A549 (cell line): ENCODE results near the gene DGKD. TPM values are rescaled to one million over a fixed set of nuclear protein-coding genes. Genes with fewer than 3 reads are reported as not detected.

ENCODE experiments used
- ATAC-seq, 2 experiments: fragments of 200-7000 bp in 1 of 2; fragments of >200 bp in 1 of 2; cut with Nextera tagmentation in 1 of 2; cut with Tn5 transposase in 1 of 2; 3 replicates each; pipeline versions ENCODE4 v1.8.0 to v1.9.1; 2018 to 2020; ENCODE audit warnings: mild to moderate bottlenecking in 1 of 2, moderate library complexity in 1 of 2
- CTCF ChIA-PET: fragments of 300-600 bp; sonication (Branson Sonifier 250); formaldehyde crosslinking; extraction: SDS; loops from one replicate; lab custom pipeline; 2021; ENCODE audit warnings: antibody characterized with exemption, inconsistent platforms; lab: Yijun Ruan, JAX
- POLR2A ChIA-PET: fragments of 350-600 bp; formaldehyde crosslinking; extraction: SDS; loops from one replicate; lab custom pipeline; 2021; ENCODE audit warnings: antibody characterized with exemption, inconsistent platforms; lab: Yijun Ruan, JAX
- DNase-seq, 2 experiments: peaks; one replicate each; pipeline versions ENCODE4 v3.0.0 to v3.0.0-alpha.2; 2011 to 2016; ENCODE audit warnings: low read depth in 1 of 2, low spot score in 1 of 2
- FAIRE-seq: peaks from 2 replicates; lab custom pipeline; 2011; peaks lifted over from hg19 to GRCh38; lab: Jason Lieb, UNC
- H3K27ac ChIP-seq, 2 experiments: fragments of >200 bp; sonication (Bioruptor Twin); formaldehyde crosslinking; 3 replicates each; pipeline ENCODE4 v1.5.1; 2016 to 2017
- H3K4me1 ChIP-seq: fragments of >200 bp; sonication (Bioruptor Twin); formaldehyde crosslinking; 3 replicates; pipeline ENCODE4 v1.6.1; 2016
- H3K4me2 ChIP-seq: fragments of >200 bp; sonication (Bioruptor Twin); formaldehyde crosslinking; 3 replicates; pipeline ENCODE4 v1.6.1; 2016
- H3K4me3 ChIP-seq: fragments of >200 bp; sonication (Bioruptor Twin); formaldehyde crosslinking; 3 replicates; pipeline ENCODE4 v1.5.1; 2016
- H3K9me3 ChIP-seq: fragments of >200 bp; sonication (Bioruptor Twin); formaldehyde crosslinking; 3 replicates; pipeline ENCODE4 v1.6.1; 2016
- CBX8 ChIP-seq: fragments of 200-600 bp; sonication (generic); IDR thresholded peaks from 2 replicates; pipeline ENCODE4 v1.6.1; 2016
- CHD2 ChIP-seq: fragments of 150-350 bp; IDR thresholded peaks from 2 replicates; pipeline ENCODE4 v1.6.1; 2014; ENCODE audit warnings: low read length; ENCODE audit not compliant: partially characterized antibody
- CHD4 ChIP-seq: fragments of 200-600 bp; sonication (generic); IDR thresholded peaks from 2 replicates; pipeline ENCODE4 v1.6.1; 2016; ENCODE audit warnings: antibody characterized with exemption, mild to moderate bottlenecking, borderline replicate concordance
- FOSB ChIP-seq: fragments of 250-450 bp; sonication (Bioruptor Pico); IDR thresholded peaks from 2 replicates; pipeline ENCODE4 v1.5.0; 2020; ENCODE audit warnings: mild to moderate bottlenecking, moderate library complexity
- HDAC2 ChIP-seq: fragments of 200-600 bp; sonication (generic); IDR thresholded peaks from 2 replicates; pipeline ENCODE4 v1.6.1; 2016
- HEYL ChIP-seq: fragments of 250-450 bp; sonication (Bioruptor Pico); IDR thresholded peaks from 2 replicates; pipeline ENCODE4 v1.8.0; 2021; ENCODE audit warnings: mild to moderate bottlenecking, moderate library complexity
- HOXA7 ChIP-seq: fragments of 250-450 bp; sonication (Bioruptor Pico); IDR thresholded peaks from 2 replicates; pipeline ENCODE4 v1.5.0; 2020; ENCODE audit warnings: mild to moderate bottlenecking, moderate library complexity
- HOXB5 ChIP-seq: fragments of 250-450 bp; sonication (Bioruptor Pico); IDR thresholded peaks from 2 replicates; pipeline ENCODE4 v1.5.0; 2020; ENCODE audit warnings: mild to moderate bottlenecking, moderate library complexity
- JUNB ChIP-seq: fragments of >200 bp; sonication (Bioruptor Twin); formaldehyde crosslinking; IDR thresholded peaks from 2 replicates; pipeline ENCODE4 v1.6.1; 2016
- KDM5A ChIP-seq: fragments of 200-600 bp; sonication (generic); IDR thresholded peaks from 2 replicates; pipeline ENCODE4 v1.6.1; 2016; ENCODE audit warnings: antibody characterized with exemption, mild to moderate bottlenecking
- MAFK ChIP-seq: fragments of 450-650 bp; IDR thresholded peaks from 2 replicates; pipeline ENCODE4 v1.6.1; 2014; ENCODE audit not compliant: partially characterized antibody
- MYC ChIP-seq: IDR thresholded peaks from 2 replicates; pipeline ENCODE4 v1.6.1; 2012; ENCODE audit warnings: mild to moderate bottlenecking, inconsistent platforms, low read length, improper control_type of control experiment, borderline replicate concordance
- POLR2AphosphoS2 ChIP-seq: conservative IDR thresholded peaks from 2 replicates; pipeline ENCODE4 v1.6.1; 2012; ENCODE audit warnings: low read length, improper control_type of control experiment, inconsistent platforms
- RNF2 ChIP-seq: fragments of 200-600 bp; sonication (generic); IDR thresholded peaks from 2 replicates; pipeline ENCODE4 v1.6.1; 2016; ENCODE audit warnings: low read depth, mild to moderate bottlenecking, antibody characterized with exemption, moderate library complexity, borderline replicate concordance
- TP53 ChIP-seq: fragments of 250-450 bp; sonication (Bioruptor Pico); IDR thresholded peaks from 2 replicates; pipeline ENCODE4 v1.5.0; 2021; ENCODE audit warnings: mild to moderate bottlenecking, moderate library complexity
- ZSCAN20 ChIP-seq: fragments of 250-450 bp; sonication (Bioruptor Pico); IDR thresholded peaks from 2 replicates; pipeline ENCODE4 v1.8.0; 2022; ENCODE audit warnings: mild to moderate bottlenecking, moderate library complexity
- WGBS: methylation state at CpG from one replicate; pipeline ENCODE4 v1.1.6; 2017; ENCODE audit errors: missing lambda C conversion rate; 5-methylcytosine and 5-hydroxymethylcytosine counted together
- polyA plus RNA-seq, 4 experiments: library from polyadenylated mRNA; depleted of rRNA in 3 of 4; stranded (reverse); fragments of >200 nt; fragmentation: RNase III in 1 of 4; extraction: RNeasy Plus Mini Kit Qiagen cat#74134 plus additional on column Dnase treatment in 1 of 4; gene quantifications; 2 replicates in 3 of 4; 3 replicates in 1 of 4; pipeline ENCODE4 v1.2.3, GENCODE V29; 2011 to 2017
- TF ChIP-seq, protein P1 (sequence below): fragments of >200 bp; sonication (Bioruptor Twin); formaldehyde crosslinking; IDR thresholded peaks from 2 replicates; pipeline ENCODE4 v1.6.1; 2016
- TF ChIP-seq, protein P2 (sequence below): fragments of 150-350 bp; IDR thresholded peaks from 2 replicates; pipeline ENCODE4 v1.6.1; 2014; ENCODE audit warnings: low read depth, mild to moderate bottlenecking, low read length
- TF ChIP-seq, protein P3 (sequence below): fragments of 450-650 bp; IDR thresholded peaks from 2 replicates; pipeline ENCODE4 v1.6.1; 2014; ENCODE audit warnings: antibody characterized with exemption
- TF ChIP-seq, protein P4 (sequence below): IDR thresholded peaks from 2 replicates; pipeline ENCODE4 v1.6.1; 2012; ENCODE audit warnings: low read depth, borderline replicate concordance
- TF ChIP-seq, protein P5 (sequence below): IDR thresholded peaks from 2 replicates; pipeline ENCODE4 v1.6.1; 2012
- TF ChIP-seq, protein P6 (sequence below): IDR thresholded peaks from 2 replicates; pipeline ENCODE4 v1.6.1; 2012

DGKD gene
- polyA plus RNA-seq, 2 of the 4 experiments (the other 2 are of a cell fraction), result 68.8 to 99.6 TPM

DNA sequence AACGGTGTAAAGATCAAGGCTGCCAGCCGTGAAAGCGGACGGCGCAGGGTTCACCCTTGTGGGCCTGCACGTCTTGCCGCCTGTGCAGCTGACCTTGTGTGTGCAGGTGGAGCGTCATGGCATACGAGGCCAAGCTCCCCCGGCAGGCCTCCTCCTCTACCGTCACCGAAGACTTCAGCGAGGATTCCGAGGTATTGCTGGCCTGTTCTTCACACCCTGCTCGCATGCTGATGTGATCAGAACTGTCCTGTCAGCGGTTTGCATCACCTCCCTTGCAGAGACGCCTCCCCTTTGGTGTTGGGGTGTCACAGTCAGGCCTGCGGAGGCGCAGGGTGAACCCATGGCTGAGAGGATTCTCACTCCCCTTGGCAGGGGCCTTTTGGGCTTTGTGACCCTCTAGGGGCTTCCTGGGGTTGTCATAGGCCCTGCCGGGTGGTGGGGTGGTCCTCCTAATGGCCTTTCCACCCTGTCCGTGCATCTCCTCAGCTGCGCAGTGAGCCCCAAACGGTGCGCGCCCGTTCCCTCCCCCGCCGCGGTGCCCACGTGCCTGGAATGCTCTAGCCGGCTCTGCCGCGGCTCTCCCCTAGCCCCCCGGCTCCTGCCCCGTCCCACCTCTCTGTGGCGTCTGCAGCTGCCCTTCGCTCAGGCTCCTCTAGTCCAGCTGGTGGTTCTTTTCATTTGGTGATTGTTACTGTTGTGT lies 92.5 kb downstream of the DGKD start:
- FAIRE-seq (no peak), DNase-seq (no peak), ATAC-seq (no peak)
- peak overlapping the region; percentile 93 to 94 for H3K27ac ChIP-seq
- TF ChIP-seq POLR2AphosphoS2 (0 out of 2 replicates have a peak, but pooled peaks have one; percentile 13), MAFK (peak; percentile 91)
- TF ChIP-seq, protein P1, sequence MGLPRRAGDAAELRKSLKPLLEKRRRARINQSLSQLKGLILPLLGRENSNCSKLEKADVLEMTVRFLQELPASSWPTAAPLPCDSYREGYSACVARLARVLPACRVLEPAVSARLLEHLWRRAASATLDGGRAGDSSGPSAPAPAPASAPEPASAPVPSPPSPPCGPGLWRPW, result no peak
- peaks cover 74% of the 10 kb centered on the region for H3K4me1 ChIP-seq
- no peak overlapping the region for H3K4me2 ChIP-seq
- POLR2A ChIA-PET, result interaction anchor here (0.7 kb wide), 1 partner anchor 33 kb away, joined by 3 read pairs; no protein-coding TSS in a partner anchor
- H3K9me3 ChIP-seq, result no peaks in the 10 kb centered on the region
- WGBS, result 96% methylated on average over 33 of the region's 37 CpGs
- no peak overlapping the region for H3K4me3 ChIP-seq
- CTCF ChIA-PET, result interaction anchor here (1.0 to 20.8 kb wide), 6 partner anchors 9 to 386 kb away, joined by 3 to 356 read pairs (median 5); no protein-coding TSS in a partner anchor

DNA sequence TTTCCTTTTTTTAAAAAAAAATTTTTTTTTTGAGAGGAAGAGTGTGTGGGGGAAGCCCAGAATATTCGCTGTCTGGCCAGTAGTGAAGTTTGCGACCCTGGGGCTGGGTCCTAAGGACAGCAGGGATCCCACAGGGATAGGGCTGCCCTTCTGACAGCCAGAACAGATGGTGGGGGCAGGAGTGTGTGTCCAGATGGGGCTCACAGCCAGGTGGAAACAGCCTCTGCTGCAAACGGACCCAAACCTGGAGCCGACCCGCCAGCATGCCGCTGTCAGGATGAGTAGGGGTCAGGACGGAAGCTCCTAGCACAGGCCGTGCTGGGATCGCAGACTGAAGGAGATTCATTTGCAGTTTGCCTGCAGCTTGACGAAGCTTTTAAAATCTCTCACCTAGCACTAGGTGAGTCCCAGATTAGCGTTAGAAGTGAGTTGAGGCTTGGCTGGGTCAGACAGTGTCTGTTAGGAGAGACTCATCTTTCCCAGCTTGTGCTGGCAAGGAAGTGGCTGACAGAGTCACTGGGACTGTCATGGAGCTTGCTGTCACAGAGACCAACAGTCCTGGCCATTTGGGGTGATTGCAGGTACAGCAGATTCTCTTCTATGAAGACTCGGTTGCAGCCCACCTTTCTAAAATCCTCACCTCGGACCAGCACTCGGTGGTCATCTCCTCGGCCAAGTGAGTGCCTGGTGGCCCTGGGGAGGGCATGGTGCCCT lies 93.4 kb downstream of the DGKD start:
- peak overlapping the region; percentile 93 to 94 for H3K27ac ChIP-seq
- CTCF ChIA-PET, result interaction anchor here (0.9 to 20.8 kb wide), 22 partner anchors 8 to 410 kb away, joined by 3 to 356 read pairs (median 6); partner anchors contain the start of genes DGKD and UGT1A5
- H3K4me3 ChIP-seq, result no peak overlapping the region
- FAIRE-seq, result no peak
- POLR2A ChIA-PET, result interaction anchor here (0.7 to 2.3 kb wide), 2 partner anchors 34 to 385 kb away, joined by 3 to 11 read pairs; no protein-coding TSS in a partner anchor
- peaks cover 70% of the 10 kb centered on the region for H3K4me1 ChIP-seq
- no peak for TF ChIP-seq ZSCAN20 (CRISPR knock-in tag)
- no peak for TF ChIP-seq KDM5A
- TF ChIP-seq, protein P2, sequence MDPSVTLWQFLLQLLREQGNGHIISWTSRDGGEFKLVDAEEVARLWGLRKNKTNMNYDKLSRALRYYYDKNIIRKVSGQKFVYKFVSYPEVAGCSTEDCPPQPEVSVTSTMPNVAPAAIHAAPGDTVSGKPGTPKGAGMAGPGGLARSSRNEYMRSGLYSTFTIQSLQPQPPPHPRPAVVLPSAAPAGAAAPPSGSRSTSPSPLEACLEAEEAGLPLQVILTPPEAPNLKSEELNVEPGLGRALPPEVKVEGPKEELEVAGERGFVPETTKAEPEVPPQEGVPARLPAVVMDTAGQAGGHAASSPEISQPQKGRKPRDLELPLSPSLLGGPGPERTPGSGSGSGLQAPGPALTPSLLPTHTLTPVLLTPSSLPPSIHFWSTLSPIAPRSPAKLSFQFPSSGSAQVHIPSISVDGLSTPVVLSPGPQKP, result no peak
- TF ChIP-seq, protein P3, sequence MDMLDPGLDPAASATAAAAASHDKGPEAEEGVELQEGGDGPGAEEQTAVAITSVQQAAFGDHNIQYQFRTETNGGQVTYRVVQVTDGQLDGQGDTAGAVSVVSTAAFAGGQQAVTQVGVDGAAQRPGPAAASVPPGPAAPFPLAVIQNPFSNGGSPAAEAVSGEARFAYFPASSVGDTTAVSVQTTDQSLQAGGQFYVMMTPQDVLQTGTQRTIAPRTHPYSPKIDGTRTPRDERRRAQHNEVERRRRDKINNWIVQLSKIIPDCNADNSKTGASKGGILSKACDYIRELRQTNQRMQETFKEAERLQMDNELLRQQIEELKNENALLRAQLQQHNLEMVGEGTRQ, result no peak
- no peak for TF ChIP-seq CHD2
- TF ChIP-seq CBX8, result no peak
- TF ChIP-seq MYC, result no peak
- TF ChIP-seq HOXA7 (CRISPR knock-in tag), result no peak
- no peak for TF ChIP-seq RNF2
- TF ChIP-seq FOSB (CRISPR knock-in tag), result no peak
- TF ChIP-seq HOXB5 (CRISPR knock-in tag), result no peak
- TF ChIP-seq CHD4, result no peak
- TF ChIP-seq, protein P4, sequence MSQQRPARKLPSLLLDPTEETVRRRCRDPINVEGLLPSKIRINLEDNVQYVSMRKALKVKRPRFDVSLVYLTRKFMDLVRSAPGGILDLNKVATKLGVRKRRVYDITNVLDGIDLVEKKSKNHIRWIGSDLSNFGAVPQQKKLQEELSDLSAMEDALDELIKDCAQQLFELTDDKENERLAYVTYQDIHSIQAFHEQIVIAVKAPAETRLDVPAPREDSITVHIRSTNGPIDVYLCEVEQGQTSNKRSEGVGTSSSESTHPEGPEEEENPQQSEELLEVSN, result no peak
- TF ChIP-seq, protein P5, sequence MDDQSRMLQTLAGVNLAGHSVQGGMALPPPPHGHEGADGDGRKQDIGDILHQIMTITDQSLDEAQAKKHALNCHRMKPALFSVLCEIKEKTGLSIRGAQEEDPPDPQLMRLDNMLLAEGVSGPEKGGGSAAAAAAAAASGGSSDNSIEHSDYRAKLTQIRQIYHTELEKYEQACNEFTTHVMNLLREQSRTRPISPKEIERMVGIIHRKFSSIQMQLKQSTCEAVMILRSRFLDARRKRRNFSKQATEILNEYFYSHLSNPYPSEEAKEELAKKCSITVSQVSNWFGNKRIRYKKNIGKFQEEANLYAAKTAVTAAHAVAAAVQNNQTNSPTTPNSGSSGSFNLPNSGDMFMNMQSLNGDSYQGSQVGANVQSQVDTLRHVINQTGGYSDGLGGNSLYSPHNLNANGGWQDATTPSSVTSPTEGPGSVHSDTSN, result no peak
- no peak for TF ChIP-seq JUNB
- TF ChIP-seq TP53 (CRISPR knock-in tag), result no peak
- TF ChIP-seq HDAC2, result no peak
- no peak for TF ChIP-seq HEYL (CRISPR knock-in tag)
- TF ChIP-seq, protein P6, sequence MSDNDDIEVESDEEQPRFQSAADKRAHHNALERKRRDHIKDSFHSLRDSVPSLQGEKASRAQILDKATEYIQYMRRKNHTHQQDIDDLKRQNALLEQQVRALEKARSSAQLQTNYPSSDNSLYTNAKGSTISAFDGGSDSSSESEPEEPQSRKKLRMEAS, result no peak
- TF ChIP-seq, all 56 proteins: peak for 0
- ATAC-seq (peak in 1 of 2 experiments; percentile 0; a peak in 2 of 6 replicates), DNase-seq (no peak)
- Histone ChIP-seq H3K4me2 (peak overlapping the region; percentile 46; the same call in 1 of the 3 replicates), H3K9me3 (no peaks in the 10 kb centered on the region)
- WGBS, result 90% methylated on average over 15 of the region's 15 CpGs
